Uterine smooth muscle cell (primary cell): ENCODE measurements around the gene ERCC6L. TPM values are rescaled to one million over a fixed set of nuclear protein-coding genes. Genes with fewer than 3 reads are reported as not detected.

ENCODE experiments used
- total RNA-seq: library from RNA; depleted of rRNA; stranded (reverse); fragments of >200 nt; gene quantifications from 2 replicates; pipeline ENCODE4 v1.2.3, GENCODE V29; 2014

Gene ERCC6L, protein sequence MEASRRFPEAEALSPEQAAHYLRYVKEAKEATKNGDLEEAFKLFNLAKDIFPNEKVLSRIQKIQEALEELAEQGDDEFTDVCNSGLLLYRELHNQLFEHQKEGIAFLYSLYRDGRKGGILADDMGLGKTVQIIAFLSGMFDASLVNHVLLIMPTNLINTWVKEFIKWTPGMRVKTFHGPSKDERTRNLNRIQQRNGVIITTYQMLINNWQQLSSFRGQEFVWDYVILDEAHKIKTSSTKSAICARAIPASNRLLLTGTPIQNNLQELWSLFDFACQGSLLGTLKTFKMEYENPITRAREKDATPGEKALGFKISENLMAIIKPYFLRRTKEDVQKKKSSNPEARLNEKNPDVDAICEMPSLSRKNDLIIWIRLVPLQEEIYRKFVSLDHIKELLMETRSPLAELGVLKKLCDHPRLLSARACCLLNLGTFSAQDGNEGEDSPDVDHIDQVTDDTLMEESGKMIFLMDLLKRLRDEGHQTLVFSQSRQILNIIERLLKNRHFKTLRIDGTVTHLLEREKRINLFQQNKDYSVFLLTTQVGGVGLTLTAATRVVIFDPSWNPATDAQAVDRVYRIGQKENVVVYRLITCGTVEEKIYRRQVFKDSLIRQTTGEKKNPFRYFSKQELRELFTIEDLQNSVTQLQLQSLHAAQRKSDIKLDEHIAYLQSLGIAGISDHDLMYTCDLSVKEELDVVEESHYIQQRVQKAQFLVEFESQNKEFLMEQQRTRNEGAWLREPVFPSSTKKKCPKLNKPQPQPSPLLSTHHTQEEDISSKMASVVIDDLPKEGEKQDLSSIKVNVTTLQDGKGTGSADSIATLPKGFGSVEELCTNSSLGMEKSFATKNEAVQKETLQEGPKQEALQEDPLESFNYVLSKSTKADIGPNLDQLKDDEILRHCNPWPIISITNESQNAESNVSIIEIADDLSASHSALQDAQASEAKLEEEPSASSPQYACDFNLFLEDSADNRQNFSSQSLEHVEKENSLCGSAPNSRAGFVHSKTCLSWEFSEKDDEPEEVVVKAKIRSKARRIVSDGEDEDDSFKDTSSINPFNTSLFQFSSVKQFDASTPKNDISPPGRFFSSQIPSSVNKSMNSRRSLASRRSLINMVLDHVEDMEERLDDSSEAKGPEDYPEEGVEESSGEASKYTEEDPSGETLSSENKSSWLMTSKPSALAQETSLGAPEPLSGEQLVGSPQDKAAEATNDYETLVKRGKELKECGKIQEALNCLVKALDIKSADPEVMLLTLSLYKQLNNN
- total RNA-seq: 2.6 and 12.4 TPM in 2 replicates

DNA sequence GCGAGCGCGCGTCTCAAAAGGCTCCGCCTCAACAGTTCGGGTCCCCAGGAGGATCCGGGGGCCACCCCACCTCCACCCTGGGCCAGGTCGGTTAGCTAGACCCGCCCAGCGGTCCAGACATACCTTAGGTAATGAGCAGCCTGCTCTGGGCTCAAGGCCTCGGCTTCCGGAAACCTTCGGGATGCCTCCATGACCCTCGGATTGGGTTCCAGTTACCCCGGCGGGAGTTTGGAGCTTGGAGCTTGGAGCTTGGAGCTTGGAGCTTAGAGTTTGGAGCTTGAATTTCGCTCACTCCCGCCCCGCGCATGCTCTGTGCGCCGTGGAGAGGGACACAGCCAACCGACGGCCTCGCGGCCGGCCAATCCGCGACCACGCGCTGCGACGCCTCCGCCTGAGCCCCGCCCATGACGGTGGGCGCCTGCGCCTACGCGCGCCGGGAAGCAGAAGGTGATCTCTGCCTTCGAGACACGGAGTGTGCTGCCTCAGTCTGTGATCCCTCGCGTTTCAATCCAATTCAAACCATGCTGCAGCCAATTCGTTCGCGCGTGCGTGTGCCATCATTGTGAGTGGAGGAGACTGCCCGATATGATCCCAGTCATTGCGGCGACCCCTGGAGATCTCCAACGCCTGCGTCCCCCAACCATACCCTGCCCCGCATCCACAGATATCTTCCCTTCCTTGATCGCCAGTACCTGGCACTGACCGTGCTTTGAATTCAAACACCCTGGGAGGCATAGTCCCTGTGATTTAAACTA is at the start of gene ERCC6L:
Gene ERCC6L, minus strand, starts transcription at position 307 of the 755 bp plus-strand sequence. Its CDS starts 116 bp downstream, at position 191.

DNA sequence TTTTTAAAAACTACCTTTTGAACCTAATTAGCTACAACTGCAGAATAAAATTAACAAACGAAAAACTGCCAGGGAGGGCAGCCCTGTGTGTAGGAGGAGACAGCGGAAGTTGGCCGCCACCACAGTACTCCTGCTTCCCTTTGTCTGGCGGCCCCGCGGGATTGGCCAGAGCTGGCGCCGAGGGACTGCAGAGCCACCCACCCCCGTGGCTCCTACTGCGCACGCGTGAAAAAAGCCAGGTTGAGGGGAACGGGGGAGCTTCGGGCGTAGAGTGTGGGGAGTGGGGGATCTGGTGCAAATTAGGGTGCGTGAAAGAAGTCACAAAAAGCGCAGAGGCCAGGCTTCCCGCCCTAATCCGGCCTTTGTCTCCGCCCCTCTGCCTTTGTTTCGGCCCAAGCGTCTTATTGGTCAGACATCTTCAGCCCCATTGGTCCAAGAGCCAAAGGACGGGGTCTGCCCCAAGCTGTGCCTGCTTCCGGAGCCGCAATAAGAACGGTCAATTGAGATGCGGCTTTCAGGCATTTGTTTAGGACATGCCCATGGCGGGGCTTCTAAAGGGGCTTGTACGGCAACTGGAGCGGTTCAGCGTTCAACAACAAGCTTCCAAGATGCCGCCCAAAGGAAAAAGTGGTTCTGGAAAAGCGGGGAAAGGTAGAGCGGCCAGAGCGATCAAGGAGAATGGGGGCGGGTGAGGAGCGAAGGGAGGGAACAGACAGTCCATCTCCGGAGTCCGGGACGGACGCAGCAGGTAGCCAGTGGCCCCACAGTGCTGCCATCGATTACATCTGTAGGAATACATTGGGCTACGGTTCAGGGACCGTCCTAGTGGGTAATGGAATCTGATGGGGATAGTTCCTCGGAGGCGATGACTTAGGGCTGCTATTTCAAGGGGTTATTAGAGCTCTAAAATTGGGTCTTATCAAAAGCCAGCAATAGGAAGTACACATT is 57.4 kb downstream of the ERCC6L start, which contains the start of gene PIN4:
Gene PIN4, plus strand, starts transcription at position 580 of the 948 bp plus-strand sequence. Its CDS starts 29 bp downstream, at position 609.

Other genes starting within 250 kb of the ERCC6L start
- gene RTL5, start 107.1 kb downstream of the ERCC6L start, total RNA-seq: 1.8 and 2.2 TPM in 2 replicates
- 4.6 and 9.8 TPM in 2 replicates for gene PIN4, start 57.3 kb downstream of the ERCC6L start, total RNA-seq
- 991 and 1,107 TPM in 2 replicates for gene RPS4X, start 38.2 kb upstream of the ERCC6L start, total RNA-seq
- 0.37 and 0.77 TPM in 2 replicates for gene CITED1, start 66.9 kb upstream of the ERCC6L start, total RNA-seq